Ovary (tissue), 1 donor: ENCODE results near the gene KRT75.

Source experiments
- EP300 ChIP-seq: sonication (generic); formaldehyde crosslinking; IDR thresholded peaks from one replicate; pipeline ENCODE4 v1.6.1; 2017; ENCODE audit warnings: antibody characterized with exemption
- POLR2A ChIP-seq: fragments of 450-650 bp; IDR thresholded peaks from one replicate; pipeline ENCODE4 v1.6.1; 2017; ENCODE audit warnings: antibody characterized with exemption, mild to moderate bottlenecking, moderate library complexity

GRCh38 chr12:52448228-52448627, 14.1 kb upstream of the KRT75 start:
- TF ChIP-seq POLR2A (no peak), EP300 (no peak)
